Measurements from ENCODE around the gene INO80C.

INO80C gene

DNA sequence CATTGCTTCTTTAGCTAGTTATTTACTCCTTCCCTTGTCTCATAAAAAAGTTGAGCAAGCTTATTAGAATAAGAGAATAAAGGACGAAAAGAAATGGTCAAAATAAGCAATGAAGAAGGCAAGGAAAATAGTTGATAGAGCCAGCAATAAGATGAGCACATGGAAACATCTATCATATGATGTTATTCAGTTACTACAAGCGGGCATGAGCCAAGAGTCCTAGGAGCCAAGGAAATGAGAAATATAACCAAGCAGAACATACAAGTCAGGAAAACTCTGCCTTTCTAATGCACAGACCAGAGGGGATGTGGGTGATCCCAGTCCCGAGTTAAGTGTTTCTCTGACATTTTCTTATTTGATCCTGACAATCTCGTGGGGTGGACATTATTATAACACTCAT lies 33.9 kb downstream of the INO80C start:
- TF ChIP-seq HDGF (IDR thresholded peaks at IDR 0.05; ENCODE audit: borderline replicate concordance) (no peak), SP1 (IDR thresholded peaks at IDR 0.05) (no peak), FOXM1 (IDR thresholded peaks at IDR 0.05; ENCODE audit: borderline replicate concordance) (no peak), L3MBTL2 (conservative IDR thresholded peaks at IDR 0.05) (no peak), BHLHE40 (IDR thresholded peaks at IDR 0.05; ENCODE audit: borderline replicate concordance) (no peak), FOXK2 (IDR thresholded peaks at IDR 0.05) (no peak), ARNT (IDR thresholded peaks at IDR 0.05) (no peak), LEF1 (IDR thresholded peaks at IDR 0.05; ENCODE audit: borderline replicate concordance) (no peak), FOXA1 (IDR thresholded peaks at IDR 0.05) (no peak), ELF4 (IDR thresholded peaks at IDR 0.05) (no peak), ZNF384 (IDR thresholded peaks at IDR 0.05) (no peak), TARDBP (IDR thresholded peaks at IDR 0.05) (no peak), NFRKB (IDR thresholded peaks at IDR 0.05) (no peak), CTBP1 (IDR thresholded peaks at IDR 0.05; ENCODE audit: borderline replicate concordance) (no peak), SUZ12 (IDR thresholded peaks at IDR 0.05) (no peak)
- TF ChIP-seq, protein P1, sequence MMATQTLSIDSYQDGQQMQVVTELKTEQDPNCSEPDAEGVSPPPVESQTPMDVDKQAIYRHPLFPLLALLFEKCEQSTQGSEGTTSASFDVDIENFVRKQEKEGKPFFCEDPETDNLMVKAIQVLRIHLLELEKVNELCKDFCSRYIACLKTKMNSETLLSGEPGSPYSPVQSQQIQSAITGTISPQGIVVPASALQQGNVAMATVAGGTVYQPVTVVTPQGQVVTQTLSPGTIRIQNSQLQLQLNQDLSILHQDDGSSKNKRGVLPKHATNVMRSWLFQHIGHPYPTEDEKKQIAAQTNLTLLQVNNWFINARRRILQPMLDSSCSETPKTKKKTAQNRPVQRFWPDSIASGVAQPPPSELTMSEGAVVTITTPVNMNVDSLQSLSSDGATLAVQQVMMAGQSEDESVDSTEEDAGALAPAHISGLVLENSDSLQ (IDR thresholded peaks at IDR 0.05), result no peak
- CTCF ChIA-PET, result interaction anchor here (0.6 kb wide), 1 partner anchor 1397 kb away, joined by 3 read pairs; no protein-coding TSS in a partner anchor
- no peak for DNase-seq (ENCODE audit: extremely low spot score)
- POLR2A ChIA-PET, result no interaction called here

DNA sequence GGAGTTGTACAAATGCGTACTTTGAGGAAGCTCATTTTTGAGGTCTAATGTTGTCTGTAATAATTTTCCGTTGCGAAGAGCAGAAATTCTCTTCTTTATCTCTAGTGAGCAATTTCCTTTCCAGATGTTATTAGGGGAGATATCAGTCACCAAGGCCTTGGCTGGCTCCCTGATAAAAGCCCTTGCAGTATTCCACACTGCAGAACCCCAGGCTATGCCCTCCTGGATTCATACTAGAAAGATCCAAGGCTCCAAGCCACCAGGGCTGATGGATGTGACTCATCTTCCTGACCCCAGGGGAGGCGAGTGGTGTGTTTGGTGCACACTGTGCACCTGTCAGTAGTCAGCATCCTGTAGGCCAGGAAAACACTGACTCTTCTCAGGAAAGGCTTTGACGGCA lies 34.7 kb downstream of the INO80C start:
- no peak for DNase-seq (ENCODE audit: extremely low spot score)
- ChIA-PET CTCF (no interaction called here), POLR2A (no interaction called here)
- TF ChIP-seq BHLHE40 (IDR thresholded peaks at IDR 0.05; ENCODE audit: borderline replicate concordance), result no peak
- no peak for TF ChIP-seq ARNT (IDR thresholded peaks at IDR 0.05)
- TF ChIP-seq FOXM1 (IDR thresholded peaks at IDR 0.05; ENCODE audit: borderline replicate concordance), result no peak
- no peak for TF ChIP-seq FOXA1 (IDR thresholded peaks at IDR 0.05)
- TF ChIP-seq LEF1 (IDR thresholded peaks at IDR 0.05; ENCODE audit: borderline replicate concordance), result no peak
- TF ChIP-seq, protein P1 (IDR thresholded peaks at IDR 0.05), result no peak
- no peak for TF ChIP-seq L3MBTL2 (conservative IDR thresholded peaks at IDR 0.05)
- no peak for TF ChIP-seq TARDBP (IDR thresholded peaks at IDR 0.05)

DNA sequence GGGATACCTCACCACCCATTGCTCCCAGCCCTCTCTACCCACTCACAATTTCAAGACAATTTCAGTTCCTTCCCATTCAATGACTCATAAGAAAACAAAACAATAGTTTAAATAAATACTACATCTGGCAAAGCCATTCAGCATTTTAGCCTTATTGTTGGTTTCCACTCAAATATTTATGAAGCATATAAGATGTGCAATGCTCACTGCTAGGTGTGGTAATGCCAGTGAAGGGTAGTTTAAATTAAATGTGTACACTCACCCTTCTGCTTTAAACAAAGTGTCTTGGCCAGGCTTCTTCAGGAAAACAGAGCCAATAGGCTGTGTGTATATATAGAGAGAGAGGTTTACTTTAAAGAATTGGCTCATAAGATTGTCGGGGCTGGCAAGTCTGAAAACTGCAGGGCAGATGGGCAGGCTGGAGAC lies 37.0 kb downstream of the INO80C start:
- POLR2A ChIA-PET, result no interaction called here
- CTCF ChIA-PET, result no interaction called here
- DNase-seq (ENCODE audit: extremely low spot score), result no peak
- TF ChIP-seq NFRKB (IDR thresholded peaks at IDR 0.05), result no peak
- no peak for TF ChIP-seq ARNT (IDR thresholded peaks at IDR 0.05)
- no peak for TF ChIP-seq LEF1 (IDR thresholded peaks at IDR 0.05; ENCODE audit: borderline replicate concordance)
- TF ChIP-seq SP1 (IDR thresholded peaks at IDR 0.05), result no peak
- no peak for TF ChIP-seq ZNF384 (IDR thresholded peaks at IDR 0.05)
- TF ChIP-seq TARDBP (IDR thresholded peaks at IDR 0.05), result no peak
- no peak for TF ChIP-seq HDGF (IDR thresholded peaks at IDR 0.05; ENCODE audit: borderline replicate concordance)
- TF ChIP-seq, protein P1 (IDR thresholded peaks at IDR 0.05), result no peak
- TF ChIP-seq ELF4 (IDR thresholded peaks at IDR 0.05), result no peak
- no peak for TF ChIP-seq FOXA1 (IDR thresholded peaks at IDR 0.05)
- no peak for TF ChIP-seq FOXK2 (IDR thresholded peaks at IDR 0.05)
- no peak for TF ChIP-seq FOXM1 (IDR thresholded peaks at IDR 0.05; ENCODE audit: borderline replicate concordance)

DNA sequence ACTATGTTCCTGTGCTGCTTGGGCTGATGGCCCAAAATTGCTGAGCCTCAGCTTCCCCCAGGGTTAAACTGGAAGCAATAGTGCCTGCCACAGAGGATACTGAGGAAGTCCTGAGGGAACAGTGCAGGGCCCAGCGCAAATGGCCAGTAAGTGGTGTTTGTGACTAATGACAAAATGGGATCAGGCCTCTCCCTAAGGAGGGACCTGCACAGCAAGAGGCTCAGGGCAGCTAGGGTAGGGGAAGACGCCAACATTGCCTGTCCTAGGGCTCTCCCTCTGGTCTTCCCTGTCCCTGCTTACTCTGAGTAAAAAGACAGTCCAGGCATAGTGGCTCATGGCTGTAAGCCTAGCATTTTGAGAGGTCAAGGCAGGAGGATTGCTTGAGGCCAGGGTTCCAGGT lies 37.8 kb downstream of the INO80C start:
- TF ChIP-seq HDGF (IDR thresholded peaks at IDR 0.05; ENCODE audit: borderline replicate concordance) (no peak), SUZ12 (IDR thresholded peaks at IDR 0.05) (no peak), ARNT (IDR thresholded peaks at IDR 0.05) (no peak)
- TF ChIP-seq, protein P1 (IDR thresholded peaks at IDR 0.05), result no peak
- POLR2A ChIA-PET, result no interaction called here
- no peak for DNase-seq (ENCODE audit: extremely low spot score)
- CTCF ChIA-PET, result no interaction called here

DNA sequence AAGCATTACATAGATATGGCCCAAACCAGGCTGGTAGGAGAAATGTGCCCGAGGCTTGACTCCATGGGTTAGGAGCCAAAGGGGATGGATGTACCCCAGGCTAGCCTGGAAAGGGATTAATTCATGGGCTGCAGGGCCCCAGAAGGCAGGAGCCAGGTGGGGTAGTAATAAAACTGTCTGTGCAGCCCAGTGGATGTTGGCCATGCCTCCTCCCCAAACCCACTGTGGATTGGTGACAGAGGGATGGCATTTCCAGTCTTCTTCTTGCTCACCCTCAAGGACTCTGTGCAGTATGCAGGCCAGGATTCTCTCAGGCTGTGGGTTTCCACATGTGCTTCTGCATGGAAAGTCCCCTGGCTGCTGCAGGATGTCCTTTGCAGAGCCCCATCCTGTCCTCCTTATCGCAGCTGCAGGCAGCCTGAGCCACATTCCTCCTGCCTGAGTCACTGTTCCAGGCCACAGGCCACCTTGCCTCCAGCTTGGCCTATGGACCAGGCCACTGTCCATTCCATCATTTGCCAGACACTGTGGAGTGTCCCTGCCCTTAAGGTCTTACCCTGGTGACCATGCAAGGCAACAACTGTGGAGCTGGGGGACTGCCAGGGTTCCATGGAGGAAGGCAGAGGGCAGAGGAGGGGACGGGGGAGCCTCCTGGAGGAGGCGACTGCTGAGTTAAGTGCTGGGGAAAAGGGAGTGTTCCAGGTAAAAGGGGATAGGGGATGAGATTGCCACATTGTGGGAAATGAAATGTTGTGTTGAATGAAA lies 38.9 kb downstream of the INO80C start:
- DNase-seq (ENCODE audit: extremely low spot score), result no peak
- ChIA-PET CTCF (no interaction called here), POLR2A (interaction anchor here (1.3 kb wide), 1 partner anchor 38 kb away, joined by 3 read pairs; no protein-coding TSS in a partner anchor)
- TF ChIP-seq L3MBTL2 (conservative IDR thresholded peaks at IDR 0.05) (no peak), SUZ12 (IDR thresholded peaks at IDR 0.05) (no peak), HDGF (IDR thresholded peaks at IDR 0.05; ENCODE audit: borderline replicate concordance) (no peak), FOXK2 (IDR thresholded peaks at IDR 0.05) (no peak), BHLHE40 (IDR thresholded peaks at IDR 0.05; ENCODE audit: borderline replicate concordance) (no peak), CTBP1 (IDR thresholded peaks at IDR 0.05; ENCODE audit: borderline replicate concordance) (no peak), NFRKB (IDR thresholded peaks at IDR 0.05) (no peak), TARDBP (IDR thresholded peaks at IDR 0.05) (no peak), FOXA1 (IDR thresholded peaks at IDR 0.05) (no peak), FOXM1 (IDR thresholded peaks at IDR 0.05; ENCODE audit: borderline replicate concordance) (no peak), ELF4 (IDR thresholded peaks at IDR 0.05) (no peak), ZNF384 (IDR thresholded peaks at IDR 0.05) (no peak), ARNT (IDR thresholded peaks at IDR 0.05) (no peak), LEF1 (IDR thresholded peaks at IDR 0.05; ENCODE audit: borderline replicate concordance) (no peak), SP1 (IDR thresholded peaks at IDR 0.05) (no peak)
- TF ChIP-seq, protein P1 (IDR thresholded peaks at IDR 0.05), result no peak
